Stimulated activated CD8-positive, alpha-beta memory T cell treated with anti-CD3 and anti-CD28 coated beads, Interleukin-12 subunit alpha, Interleukin-12 subunit beta, amount 100 ng/mL, for 1 hour (primary cell): ENCODE results near the gene SLC4A7.
"Not testable (repeated sequence)": the region's sequence is repeated elsewhere in the genome, so short reads cannot be mapped to it uniquely, and the experiment has no call there.

Source experiments
- DNase-seq: peaks from one replicate; pipeline ENCODE4 v3.0.0-alpha.2; 2020; ENCODE audit warnings: low read depth

Gene SLC4A7

DNA sequence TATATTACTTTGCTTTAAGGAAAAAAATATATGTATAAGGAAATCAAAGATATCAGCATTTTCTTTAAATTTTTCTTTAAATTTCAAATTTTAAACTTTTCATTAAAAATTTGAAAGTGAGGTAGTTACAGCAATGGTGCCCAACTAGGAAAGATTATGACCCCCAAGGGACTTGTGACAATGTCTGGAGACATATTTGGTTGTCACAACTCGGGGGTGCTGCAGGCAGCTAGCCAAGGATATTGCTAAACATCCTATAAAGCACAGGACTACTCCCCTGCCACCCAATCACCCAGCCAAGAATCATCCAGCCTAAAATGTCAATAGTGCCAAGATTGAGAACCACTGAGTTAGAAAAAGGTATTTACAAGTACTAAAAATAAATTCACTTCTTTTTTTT lies 57.3 kb downstream of the SLC4A7 start:
- no peak for DNase-seq

DNA sequence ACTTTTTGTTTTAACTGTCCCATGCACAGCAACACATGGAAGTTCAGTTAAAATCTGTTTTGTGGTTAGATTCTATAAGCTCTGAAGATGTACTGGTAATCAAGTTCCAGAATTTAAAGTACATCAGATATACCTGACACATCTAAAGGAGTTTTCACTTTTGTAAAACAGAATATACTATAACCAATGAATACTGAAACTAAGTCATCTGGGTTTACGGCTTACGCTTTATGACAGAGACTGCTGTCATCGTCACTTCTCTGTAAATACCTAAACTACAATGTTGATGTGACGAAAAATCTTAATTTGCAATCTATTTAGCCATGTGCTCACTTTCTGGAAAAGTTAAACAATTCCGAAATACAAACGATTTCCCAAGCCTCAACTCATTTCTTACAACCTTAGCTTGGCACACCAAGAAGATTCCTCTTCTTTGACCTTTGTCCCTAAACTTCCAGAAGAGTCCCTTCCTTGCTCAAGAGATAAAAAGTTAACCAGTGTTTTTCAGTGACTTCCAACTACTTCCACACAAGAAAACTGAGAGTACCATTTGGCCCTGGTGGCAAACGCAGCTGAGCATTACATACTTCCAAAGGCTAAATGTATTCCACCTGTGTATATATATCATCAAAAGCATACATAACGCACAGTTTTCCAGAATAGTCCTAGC lies 58.2 kb downstream of the SLC4A7 start:
- DNase-seq = no peak

- DNase-seq = not testable (repeated sequence)
Observed at GRCh38 chr3:27424812-27425521, 59.2 kb downstream of the SLC4A7 start.

DNA sequence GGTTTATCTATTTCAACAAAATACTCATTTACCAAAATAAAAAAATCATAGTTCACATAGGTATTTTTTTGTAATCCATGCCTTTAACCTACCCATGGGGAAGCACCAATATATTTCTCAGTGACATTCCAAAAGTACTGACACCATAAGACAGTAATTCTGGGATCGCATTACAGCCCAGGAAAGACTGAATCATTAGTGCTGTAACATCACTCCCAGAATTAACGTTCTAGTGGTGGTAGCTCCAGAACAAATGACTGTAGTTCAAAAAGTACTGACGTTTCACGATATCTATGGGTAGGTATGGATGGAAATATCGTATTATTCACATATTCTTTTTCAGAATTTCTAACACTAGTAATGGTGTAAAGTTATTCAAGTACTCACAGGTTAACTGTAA lies 60.7 kb downstream of the SLC4A7 start:
- DNase-seq = no peak

- DNase-seq = no peak
Observed at GRCh38 chr3:27422617-27423016, 61.6 kb downstream of the SLC4A7 start.

DNA sequence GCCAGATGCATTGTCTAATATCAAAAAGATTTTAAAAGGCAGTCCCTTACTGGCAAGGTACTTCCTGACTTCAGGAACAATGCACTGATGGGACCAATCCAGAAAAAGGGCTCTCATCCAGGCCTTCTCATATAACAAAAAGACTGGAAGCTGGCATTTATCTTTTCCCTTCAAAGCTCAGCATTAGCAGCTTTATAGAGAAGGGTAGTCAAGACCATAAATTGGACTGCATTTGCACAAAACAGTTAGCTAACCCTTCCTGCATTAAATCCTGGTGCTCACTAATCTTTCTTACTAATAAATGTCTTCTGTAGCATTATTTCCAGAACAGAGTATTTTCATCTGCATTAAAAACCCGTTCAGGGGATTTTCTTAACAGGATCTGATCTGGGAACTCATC lies 69.0 kb downstream of the SLC4A7 start:
- DNase-seq = no peak

DNA sequence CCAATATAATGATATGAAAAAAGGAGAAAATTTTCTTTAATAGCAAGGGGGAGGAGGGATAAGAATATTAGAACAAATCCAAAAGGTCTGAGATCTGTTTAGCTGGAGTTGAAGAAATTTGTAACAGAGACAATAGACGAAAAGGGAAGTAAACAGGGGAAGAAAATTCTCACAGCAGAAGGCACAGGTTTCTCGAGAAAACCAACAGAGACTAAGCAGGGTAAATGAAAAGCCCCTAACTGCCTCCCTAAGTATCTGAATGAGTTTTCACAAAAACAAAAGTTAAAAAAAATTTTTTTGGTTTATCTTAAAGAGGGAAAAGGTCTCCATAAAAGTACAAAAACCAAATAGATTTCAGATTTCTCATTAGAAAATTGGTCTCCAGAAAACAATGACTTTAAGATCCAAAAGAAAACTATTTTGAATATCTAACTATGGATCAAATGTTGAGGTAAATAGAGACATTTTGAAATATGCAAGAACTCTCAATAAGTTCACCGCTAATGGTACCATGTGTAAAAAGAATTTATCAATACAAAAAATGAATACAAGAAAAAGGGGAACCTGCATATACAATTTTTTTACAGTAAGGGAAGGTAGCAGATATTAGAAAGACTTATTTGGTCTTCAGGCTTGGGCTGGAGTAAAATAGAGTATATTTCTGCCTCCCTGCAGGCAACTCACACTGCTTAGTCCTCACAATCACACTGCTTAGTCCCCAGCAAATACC lies 91.1 kb downstream of the SLC4A7 start:
- no peak for DNase-seq

- not testable (repeated sequence) for DNase-seq
Observed at GRCh38 chr3:27392414-27392813, 91.8 kb downstream of the SLC4A7 start.

DNA sequence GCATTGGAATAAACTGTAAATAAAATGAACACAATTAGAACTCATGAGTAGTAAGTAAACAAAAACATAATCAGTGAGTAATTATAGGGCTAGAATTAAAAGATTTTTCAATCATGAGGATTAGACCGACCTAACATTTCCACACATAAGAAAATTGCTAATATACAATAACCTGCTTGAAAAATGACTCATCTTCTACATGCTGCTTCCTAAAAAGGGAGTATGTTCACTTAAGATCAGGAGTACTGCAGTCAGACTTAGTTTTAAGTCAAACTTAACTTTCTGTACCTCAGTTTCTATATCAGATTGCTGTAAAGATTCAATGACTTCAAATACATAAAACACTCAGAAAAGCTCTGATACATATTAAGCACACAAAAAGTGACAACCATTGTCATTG lies 92.4 kb downstream of the SLC4A7 start:
- DNase-seq = no peak

DNA sequence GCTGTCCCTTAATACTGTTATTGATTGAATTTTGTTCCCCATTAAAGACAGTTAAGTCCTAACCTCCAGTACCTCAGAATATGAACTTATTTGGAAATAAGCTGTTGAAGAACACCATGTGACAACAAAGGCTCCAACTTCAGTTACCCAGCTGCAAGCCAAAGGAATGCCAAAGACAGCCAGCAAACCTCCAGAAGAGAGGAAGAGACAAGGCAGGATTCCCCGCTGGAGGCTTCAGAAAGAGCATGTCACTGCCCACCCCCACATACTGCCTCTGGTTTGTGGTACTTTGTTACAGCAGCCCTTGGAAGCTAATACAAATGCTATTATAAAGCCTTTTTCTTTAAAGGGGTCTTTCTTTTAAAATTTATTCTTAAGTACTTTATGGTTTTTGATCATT lies 96.6 kb downstream of the SLC4A7 start:
- no peak for DNase-seq

DNA sequence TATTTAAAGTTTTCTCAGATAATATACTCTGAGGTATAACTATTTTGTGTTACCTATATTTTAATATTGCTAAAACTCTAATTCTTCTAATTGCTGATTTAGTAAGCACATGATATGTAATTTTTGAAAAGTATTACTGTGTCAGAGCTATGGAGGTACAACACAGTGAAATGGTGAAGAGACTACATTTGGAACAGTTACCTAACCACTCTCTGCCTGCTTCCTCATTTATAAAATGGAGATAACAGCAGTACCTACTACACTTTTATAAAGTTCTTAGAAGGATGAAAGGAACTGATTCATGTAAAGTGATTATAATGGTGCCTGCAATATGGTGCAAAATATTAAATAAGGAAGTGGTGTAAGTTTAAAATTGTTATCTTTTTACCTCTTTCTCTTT lies 98.7 kb downstream of the SLC4A7 start:
- no peak for DNase-seq

DNA sequence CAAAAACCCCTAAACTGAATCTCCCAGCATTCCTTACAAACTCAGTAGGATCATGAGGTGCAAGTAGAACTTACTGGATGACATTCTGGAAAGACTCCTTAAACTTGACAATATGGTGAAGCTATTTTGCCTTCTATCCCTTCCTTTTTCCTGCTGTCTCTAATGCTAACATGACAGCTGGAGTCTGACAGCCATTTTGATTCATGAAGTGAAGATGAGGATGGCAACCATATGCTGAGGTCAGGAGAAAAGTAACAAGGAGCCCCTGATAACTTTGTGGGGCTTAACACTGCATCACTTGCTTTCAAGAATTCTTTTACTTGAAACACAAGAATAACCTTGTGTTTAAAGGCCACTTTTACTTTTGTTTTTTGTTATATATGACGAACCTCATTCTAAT lies 100.0 kb downstream of the SLC4A7 start:
- no peak for DNase-seq

DNA sequence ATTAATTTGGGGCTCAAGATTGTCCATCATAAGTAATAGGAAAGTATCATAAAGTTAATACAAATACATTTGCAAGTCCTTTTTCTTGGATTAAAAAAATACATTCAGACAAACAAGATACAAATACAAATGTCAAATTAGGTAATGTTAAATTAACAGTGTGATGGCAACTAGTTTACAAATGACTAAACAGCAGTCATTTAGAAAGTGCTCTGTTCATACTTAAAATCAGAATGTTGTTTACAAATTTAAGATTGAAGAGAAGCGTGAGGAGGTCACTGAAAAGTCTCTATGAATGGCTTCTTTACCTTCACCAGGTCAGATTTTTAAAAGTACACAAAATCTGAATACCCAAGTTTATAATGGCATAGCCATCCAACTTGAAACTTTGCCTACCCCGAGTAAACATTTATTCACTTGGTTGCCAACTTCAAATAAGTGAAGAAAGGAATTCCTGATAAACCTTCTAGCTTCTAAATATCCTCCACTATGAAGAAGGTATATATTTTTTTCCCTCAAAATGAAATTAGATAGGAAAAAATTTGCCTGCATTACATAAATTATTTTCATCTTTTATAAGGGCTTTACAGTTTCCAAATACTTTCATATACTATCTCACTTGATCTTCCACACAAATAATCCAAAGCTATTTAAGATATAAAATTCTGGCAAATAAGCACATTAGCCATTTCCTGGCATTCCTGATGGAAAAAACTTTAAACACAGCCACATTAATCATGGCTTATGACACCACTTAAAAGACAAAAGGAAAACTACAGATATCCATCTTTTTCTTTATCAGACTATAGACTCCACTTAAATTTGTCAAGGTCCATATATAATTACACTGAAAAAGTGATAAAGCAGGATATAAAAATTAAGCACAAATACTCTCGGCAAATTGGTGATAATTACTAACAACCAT lies 103.5 kb downstream of the SLC4A7 start:
- DNase-seq = no peak

- no peak for DNase-seq
Observed at GRCh38 chr3:27378331-27378730, 105.9 kb downstream of the SLC4A7 start.

- DNase-seq = no peak
Observed at GRCh38 chr3:27376109-27376772, 107.9 kb downstream of the SLC4A7 start.

DNA sequence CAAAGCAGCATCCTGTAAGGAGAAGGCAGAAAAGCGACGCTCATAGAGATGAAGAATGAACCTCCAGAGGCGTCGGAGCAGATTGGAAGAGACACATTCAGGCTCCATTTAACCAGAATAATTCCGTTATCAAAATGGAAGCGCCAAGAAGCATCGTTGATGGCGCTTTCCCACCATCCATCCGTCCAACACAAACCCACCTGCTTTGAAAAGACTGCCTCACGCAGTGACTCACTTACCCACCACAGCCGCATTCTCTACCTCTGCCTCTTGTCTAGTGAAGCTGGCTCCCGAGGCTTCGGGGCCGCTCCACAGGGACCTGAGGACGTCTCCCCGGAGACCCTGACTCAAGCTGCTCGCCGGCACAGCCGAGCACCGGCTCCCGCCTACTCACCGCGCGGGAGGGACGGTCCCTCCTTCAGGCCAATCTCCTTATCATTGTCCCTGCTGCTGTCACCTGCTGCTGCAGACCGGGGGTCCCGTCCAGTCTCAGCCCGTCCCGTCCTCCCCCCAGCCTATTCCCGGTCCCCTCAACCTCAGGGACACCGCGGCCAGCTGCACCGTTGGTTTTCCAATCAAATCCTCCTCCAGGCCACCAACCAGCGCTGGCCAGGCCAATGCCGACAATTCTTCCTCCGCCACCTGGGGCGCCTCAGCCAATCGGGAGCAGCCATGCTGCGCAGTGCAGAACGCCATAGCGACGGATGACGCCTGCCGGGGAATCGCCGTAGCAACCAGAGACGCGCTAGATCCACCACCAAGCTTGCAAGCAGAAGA lies 115.2 kb downstream of the SLC4A7 start, which contains the start of gene NEK10:
NEK10 (minus strand) TSS at position 553 of the 777 bp plus-strand sequence. CDS start 16,501 bp downstream, outside the sequence.
- peak; percentile 82 for DNase-seq

GRCh38 chr3:27366062-27366591 lies 118.1 kb downstream of the SLC4A7 start:
- DNase-seq = no peak

DNA sequence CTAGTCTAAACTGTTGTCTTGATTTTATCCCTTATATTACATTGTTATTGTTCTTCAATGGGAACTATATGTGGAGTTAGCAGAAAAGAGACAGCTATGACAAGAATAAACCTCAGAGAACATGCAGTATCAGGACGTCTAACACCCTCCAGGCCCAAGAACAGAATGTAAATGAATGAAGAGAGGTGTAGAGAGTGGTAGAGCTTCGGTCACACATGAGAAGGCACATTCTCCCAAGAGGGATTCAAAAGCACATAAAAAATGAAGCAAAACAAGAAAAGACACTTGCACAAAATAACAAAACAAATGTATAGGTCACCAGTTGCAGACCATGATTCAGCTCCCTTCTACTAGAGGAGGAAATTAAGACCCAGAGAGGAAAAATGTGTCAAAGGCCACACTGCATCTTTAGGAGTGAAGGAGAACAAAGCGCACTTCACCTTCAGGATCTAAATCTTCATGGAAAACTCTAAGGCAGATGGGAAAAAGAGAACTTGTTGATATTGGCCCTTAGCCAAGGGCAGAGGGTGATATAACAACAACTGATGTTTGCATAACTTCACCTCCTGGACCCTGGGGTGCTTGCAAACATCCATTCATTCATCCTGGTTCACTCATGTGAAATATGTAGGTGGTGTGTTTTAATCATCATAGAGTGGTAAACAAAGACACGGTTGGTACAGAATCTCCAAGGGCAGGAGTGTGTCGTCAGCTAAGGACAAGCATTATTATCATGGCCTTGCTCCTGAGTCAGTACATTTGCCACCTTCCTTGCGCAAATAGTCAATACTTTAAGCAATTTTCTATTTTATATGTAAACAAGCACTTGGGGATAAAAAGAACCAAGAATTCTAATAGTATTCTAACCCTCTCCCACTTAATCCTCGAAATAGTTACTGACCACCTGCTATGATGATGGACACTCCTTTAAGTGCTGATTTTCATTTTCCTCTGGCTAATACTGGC lies 123.8 kb downstream of the SLC4A7 start:
- DNase-seq = no peak

- no peak for DNase-seq
Observed at GRCh38 chr3:27358372-27358771, 125.8 kb downstream of the SLC4A7 start.
